Measurements from ENCODE around the gene SLC25A26.

GRCh38 chr3:66326340-66326739 is 105.5 kb downstream of the SLC25A26 start:
- TF ChIP-seq CTCF (conservative IDR thresholded peaks at IDR 0.05) (no peak), ZFX (IDR thresholded peaks at IDR 0.05) (no peak)

All from C4-2B (cell line).